Epithelial cell of proximal tubule (primary cell): Measurements from ENCODE around the gene TTC9B. TPM values are rescaled to one million over a fixed set of nuclear protein-coding genes. Genes with fewer than 3 reads are reported as not detected.

ENCODE experiments used
- DNase-seq: peaks from one replicate; pipeline ENCODE4 v3.0.0-alpha.2; 2011; ENCODE audit warnings: low read depth
- H3K4me3 ChIP-seq: 2 replicates; pipeline ENCODE4 v1.5.1; 2011; ENCODE audit warnings: low read depth, mild to moderate bottlenecking, low read length
- total RNA-seq: library from RNA; depleted of rRNA; stranded (reverse); fragments of >200 nt; gene quantifications from 2 replicates; pipeline ENCODE4 v1.2.3, GENCODE V29; 2015
- TF ChIP-seq, protein P1 (sequence below): conservative IDR thresholded peaks from 2 replicates; pipeline ENCODE4 v1.5.1; 2012; ENCODE audit warnings: low read depth, mild to moderate bottlenecking, low read length

The TTC9B gene
- total RNA-seq, 1 donor from 2014 or later: not detected

DNA sequence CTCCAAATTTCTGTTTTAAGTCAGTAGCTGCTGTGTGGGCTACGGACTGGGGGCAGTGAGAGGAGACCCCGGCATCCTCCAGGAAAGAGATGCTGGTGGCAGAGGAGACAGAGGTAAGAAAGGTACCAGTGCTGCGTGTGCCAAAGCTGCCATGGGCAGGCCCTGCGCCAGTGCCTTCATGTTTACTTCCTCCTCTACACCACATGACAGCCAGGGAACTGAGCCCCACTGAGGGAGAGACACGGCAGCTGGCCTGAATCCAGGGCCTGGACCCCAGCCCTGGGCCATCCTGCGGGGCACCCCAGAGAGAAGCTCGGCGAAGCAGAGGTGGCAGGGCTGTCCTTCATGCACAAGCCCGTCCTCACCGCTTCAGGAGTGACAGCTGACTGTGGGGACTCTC lies 31.0 kb upstream of the TTC9B start:
- no peak for DNase-seq
- TF ChIP-seq, protein P1, sequence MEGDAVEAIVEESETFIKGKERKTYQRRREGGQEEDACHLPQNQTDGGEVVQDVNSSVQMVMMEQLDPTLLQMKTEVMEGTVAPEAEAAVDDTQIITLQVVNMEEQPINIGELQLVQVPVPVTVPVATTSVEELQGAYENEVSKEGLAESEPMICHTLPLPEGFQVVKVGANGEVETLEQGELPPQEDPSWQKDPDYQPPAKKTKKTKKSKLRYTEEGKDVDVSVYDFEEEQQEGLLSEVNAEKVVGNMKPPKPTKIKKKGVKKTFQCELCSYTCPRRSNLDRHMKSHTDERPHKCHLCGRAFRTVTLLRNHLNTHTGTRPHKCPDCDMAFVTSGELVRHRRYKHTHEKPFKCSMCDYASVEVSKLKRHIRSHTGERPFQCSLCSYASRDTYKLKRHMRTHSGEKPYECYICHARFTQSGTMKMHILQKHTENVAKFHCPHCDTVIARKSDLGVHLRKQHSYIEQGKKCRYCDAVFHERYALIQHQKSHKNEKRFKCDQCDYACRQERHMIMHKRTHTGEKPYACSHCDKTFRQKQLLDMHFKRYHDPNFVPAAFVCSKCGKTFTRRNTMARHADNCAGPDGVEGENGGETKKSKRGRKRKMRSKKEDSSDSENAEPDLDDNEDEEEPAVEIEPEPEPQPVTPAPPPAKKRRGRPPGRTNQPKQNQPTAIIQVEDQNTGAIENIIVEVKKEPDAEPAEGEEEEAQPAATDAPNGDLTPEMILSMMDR: no peak
- no peak overlapping the region for H3K4me3 ChIP-seq

DNA sequence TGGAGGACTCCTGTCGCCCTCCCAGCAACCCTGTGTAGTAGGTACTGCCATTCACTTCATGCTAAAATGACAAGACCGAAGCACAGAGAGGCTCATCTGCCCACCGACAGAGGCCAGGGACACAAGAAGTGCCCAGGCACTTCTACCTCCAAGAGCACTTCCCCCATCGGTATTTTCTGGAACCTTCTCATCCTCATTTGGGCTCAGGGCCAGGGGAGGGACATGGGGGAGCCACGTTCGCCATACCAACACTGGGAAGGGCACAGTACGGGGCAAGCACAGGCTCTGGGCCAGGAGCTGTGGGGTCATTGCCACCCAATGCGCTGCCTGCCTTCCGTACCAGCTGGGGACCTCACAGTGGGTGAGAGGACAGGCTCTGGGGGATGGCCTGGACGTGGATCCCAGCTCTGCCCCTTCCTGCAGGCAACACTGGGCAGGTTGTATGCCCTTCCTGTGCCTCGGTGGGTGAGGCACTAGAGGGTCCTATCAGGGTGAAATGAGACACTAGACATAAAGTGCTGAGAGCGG lies 29.6 kb upstream of the TTC9B start:
- H3K4me3 ChIP-seq: no peak overlapping the region
- TF ChIP-seq, protein P1: no peak
- no peak for DNase-seq

DNA sequence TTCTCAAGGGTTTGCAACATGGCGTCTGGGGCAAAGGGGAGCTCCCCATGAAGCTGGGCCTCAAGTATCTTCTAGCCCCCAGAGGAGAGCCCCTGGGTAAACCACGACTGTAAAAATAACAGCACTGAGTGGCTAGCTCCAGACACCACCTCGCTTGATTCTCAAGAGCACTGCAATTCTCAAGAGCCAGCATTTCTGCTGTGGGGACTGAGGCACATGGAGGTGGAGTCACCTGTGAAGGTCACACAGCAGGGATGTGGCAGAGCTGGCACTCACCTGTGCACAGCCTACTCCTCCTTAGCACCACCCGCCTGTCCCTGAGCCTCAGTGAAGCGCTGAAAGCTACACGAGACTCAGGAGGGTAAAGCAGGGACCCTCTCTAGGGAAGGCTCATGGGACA lies 29.0 kb upstream of the TTC9B start:
- no peak for DNase-seq
- TF ChIP-seq, protein P1: no peak
- no peak overlapping the region for H3K4me3 ChIP-seq

DNA sequence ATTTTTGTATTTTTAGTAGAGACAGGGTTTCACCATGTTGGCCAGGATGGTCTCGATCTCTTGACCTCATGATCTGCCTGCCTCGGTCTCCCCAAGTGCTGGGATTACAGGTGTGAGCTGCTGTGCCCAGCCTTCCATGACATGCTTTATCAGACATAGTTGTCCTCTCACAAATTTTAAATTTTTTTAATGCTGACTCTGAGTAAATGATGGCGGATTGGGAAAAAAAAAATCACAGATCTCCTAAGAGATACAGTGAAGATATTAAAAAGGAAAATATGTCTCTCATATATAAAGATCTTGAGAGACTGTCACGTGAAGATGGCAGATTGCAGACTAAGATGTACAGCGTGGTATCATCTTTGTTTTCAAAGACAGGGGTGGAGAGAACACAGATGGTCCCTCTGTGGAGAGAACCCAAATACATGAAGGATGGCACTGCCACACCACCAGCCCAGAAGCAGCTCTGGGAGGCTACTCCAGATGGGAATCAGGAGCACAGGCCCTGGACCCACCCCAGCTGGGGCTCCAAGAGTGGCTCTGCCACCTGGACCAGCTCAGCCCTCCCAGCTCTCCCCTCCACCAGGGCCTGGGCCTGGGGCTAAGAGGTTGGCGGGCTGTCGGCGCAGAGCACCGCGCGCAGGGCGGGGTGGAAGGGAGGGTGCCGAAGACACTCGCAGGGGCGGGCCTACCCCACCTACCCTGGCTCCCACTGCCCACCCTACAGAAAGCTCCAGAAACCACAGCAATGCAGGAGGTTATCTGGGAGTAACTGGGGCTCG lies 28.3 kb upstream of the TTC9B start:
- no peak overlapping the region for H3K4me3 ChIP-seq
- TF ChIP-seq, protein P1: no peak
- no peak for DNase-seq

DNA sequence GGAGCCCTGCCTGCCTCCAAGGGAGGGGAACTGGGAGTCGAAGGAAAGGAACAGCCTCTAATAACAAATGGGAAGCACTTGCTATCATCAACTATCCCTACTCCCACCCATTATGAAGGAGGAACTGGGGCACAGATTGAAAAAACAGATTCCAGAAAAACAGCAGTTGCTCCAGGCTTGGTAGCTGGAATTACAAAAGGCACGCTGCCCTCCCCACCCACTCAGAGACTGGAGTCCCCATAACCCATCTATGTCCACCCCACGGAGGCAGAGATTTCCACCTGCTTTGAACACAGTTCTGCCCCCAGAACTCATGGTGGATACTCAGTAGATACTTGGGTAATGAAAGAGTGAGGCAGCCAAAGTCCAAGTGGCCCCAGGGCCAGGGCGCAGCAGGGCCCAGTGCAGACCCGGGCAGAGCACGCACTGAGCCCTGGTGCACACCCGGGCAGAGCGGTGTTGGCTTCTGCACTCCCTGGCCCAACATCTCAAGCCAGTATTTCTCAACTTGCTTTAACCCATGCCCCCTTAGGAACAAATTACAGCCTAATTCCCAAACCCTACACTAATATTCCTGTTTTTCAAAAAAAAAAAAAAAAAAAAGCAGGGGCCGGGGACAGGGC lies 27.4 kb upstream of the TTC9B start:
- TF ChIP-seq, protein P1: no peak
- no peak overlapping the region for H3K4me3 ChIP-seq
- no peak for DNase-seq

DNA sequence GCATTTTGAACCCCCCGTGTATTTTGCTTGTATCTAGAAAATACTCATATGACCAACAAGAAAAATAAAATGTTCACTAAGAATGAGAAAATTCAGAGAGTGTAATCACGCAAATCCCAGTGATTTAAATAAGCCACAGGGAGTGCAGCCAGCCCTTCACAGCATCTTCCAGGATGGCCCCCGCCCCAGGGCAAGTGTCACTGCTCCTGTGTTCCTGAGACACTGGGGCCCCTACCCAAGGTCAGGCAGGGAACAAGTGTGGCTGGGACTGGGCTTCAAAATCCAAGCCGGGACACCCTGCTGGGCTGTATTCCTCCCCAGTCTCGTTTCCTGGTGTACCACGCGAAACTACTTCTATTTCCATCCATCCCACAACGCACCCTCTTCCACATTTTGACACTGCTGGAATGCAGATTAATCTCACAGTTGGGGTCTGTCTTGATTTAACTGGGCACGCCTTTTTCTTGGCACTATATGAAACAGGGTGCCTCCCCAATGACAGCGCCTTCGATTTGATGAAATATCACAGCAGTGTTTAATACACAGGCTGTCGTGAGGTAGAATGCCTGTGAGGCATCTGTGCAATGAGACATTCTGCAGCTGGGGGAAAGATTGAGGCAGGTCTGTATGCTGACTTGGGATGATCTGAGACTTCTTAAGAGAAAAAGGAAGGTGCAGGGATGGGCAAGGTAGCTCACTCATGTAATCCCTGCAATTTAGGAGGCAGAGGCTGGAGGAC lies 26.6 kb upstream of the TTC9B start:
- TF ChIP-seq, protein P1: no peak
- no peak overlapping the region for H3K4me3 ChIP-seq
- no peak for DNase-seq
